Measurements from ENCODE around the gene PCTP. TPM values are rescaled to one million over a fixed set of nuclear protein-coding genes. Genes with fewer than 3 reads are reported as not detected.

PCTP gene
- total RNA-seq, 3 donors from 2014 or later: 19.3 to 29.4 (median 25.0) TPM

- Histone ChIP-seq H3K27me3 (no peaks in the 10 kb centered on the region), H3K4me3 (no peak overlapping the region), H3K9me3 (no peaks in the 10 kb centered on the region), H3K4me1 (peaks cover 3 to 4% of the 10 kb centered on the region in 2 donors), H3K27ac (no peak overlapping the region), H3K36me3 (no peaks in the 10 kb centered on the region)
- intact Hi-C loops (cut with DNase I; ENCODE audit: low total_unique reads): no loop called here
- DNase-seq (ENCODE audit: low spot score in 2 of 2): no peak
- no peak for TF ChIP-seq CTCF (IDR thresholded peaks at IDR 0.05)
- no peak for TF ChIP-seq POLR2A (IDR thresholded peaks at IDR 0.05)
Observed at GRCh38 chr17:55727920-55728319, 22.9 kb upstream of the PCTP start.

- Histone ChIP-seq H3K4me1 (peaks cover 3 to 4% of the 10 kb centered on the region in 2 donors), H3K36me3 (no peaks in the 10 kb centered on the region), H3K27ac (no peak overlapping the region), H3K9me3 (no peaks in the 10 kb centered on the region), H3K27me3 (no peaks in the 10 kb centered on the region), H3K4me3 (no peak overlapping the region)
- no peak for DNase-seq (ENCODE audit: low spot score in 2 of 2)
- TF ChIP-seq CTCF (IDR thresholded peaks at IDR 0.05) (no peak), POLR2AphosphoS5 (IDR thresholded peaks at IDR 0.05) (no peak), POLR2A (IDR thresholded peaks at IDR 0.05) (no peak)
- intact Hi-C loops (cut with DNase I; ENCODE audit: low total_unique reads): no loop called here
Observed at GRCh38 chr17:55728361-55728760, 22.5 kb upstream of the PCTP start.

- Histone ChIP-seq H3K36me3 (no peaks in the 10 kb centered on the region), H3K27me3 (no peaks in the 10 kb centered on the region), H3K4me3 (no peak overlapping the region), H3K27ac (no peak overlapping the region), H3K9me3 (no peaks in the 10 kb centered on the region), H3K4me1 (peaks cover 3 to 4% of the 10 kb centered on the region in 2 donors)
- intact Hi-C loops (cut with DNase I; ENCODE audit: low total_unique reads): no loop called here
- TF ChIP-seq POLR2AphosphoS5 (IDR thresholded peaks at IDR 0.05) (no peak), CTCF (IDR thresholded peaks at IDR 0.05) (no peak)
- no peak for DNase-seq (ENCODE audit: low spot score in 2 of 2)
Observed at GRCh38 chr17:55728833-55729232, 22.0 kb upstream of the PCTP start.

- H3K9me3 ChIP-seq: no peaks in the 10 kb centered on the region
- no peak overlapping the region for H3K27ac ChIP-seq
- peaks cover 3 to 4% of the 10 kb centered on the region in 2 donors for H3K4me1 ChIP-seq
- H3K27me3 ChIP-seq: no peaks in the 10 kb centered on the region
- H3K36me3 ChIP-seq: no peaks in the 10 kb centered on the region
- no peak for TF ChIP-seq POLR2A (IDR thresholded peaks at IDR 0.05)
- TF ChIP-seq POLR2AphosphoS5 (IDR thresholded peaks at IDR 0.05): no peak
- TF ChIP-seq CTCF (IDR thresholded peaks at IDR 0.05): no peak
- no peak for DNase-seq (ENCODE audit: low spot score in 2 of 2)
- intact Hi-C loops (cut with DNase I; ENCODE audit: low total_unique reads): no loop called here
- H3K4me3 ChIP-seq: no peak overlapping the region
Observed at GRCh38 chr17:55729484-55729883, 21.4 kb upstream of the PCTP start.

- no peaks in the 10 kb centered on the region for H3K27me3 ChIP-seq
- no peaks in the 10 kb centered on the region for H3K36me3 ChIP-seq
- no peaks in the 10 kb centered on the region for H3K9me3 ChIP-seq
- H3K27ac ChIP-seq: peak overlapping the region in 1 of 2 donors; percentile 78
- intact Hi-C loops (cut with DNase I; ENCODE audit: low total_unique reads): no loop called here
- no peak for DNase-seq (ENCODE audit: low spot score in 2 of 2)
- TF ChIP-seq CTCF (IDR thresholded peaks at IDR 0.05) (no peak), POLR2A (IDR thresholded peaks at IDR 0.05) (no peak), POLR2AphosphoS5 (IDR thresholded peaks at IDR 0.05) (no peak)
- H3K4me1 ChIP-seq: peaks cover 3 to 4% of the 10 kb centered on the region in 2 donors
- H3K4me3 ChIP-seq: peak overlapping the region in 1 of 3 donors; percentile 19
Observed at GRCh38 chr17:55730380-55730779, 20.5 kb upstream of the PCTP start.
